GM12878 (cell line): ENCODE data around the gene PCBD2. TPM values are rescaled to one million over a fixed set of nuclear protein-coding genes. Genes with fewer than 3 reads are reported as not detected.

Experiments
- ATAC-seq: fragments of 200-7000 bp; cut with Tn5 transposase; 3 replicates; pipeline ENCODE4 v1.9.1; 2020; ENCODE audit warnings: mild to moderate bottlenecking, moderate library complexity
- BruUV-seq: library from RNA; stranded (reverse); fragments of 400-500 nt; replicated peaks from 2 replicates; lab custom pipeline; 2021; lab: Mats Ljungman, UMichigan
- CTCF ChIA-PET: fragments of 300-600 bp; sonication (Branson Sonifier 250); formaldehyde crosslinking; extraction: SDS; loops from one replicate; lab custom pipeline; 2021; ENCODE audit warnings: inconsistent platforms; lab: Yijun Ruan, JAX
- POLR2A ChIA-PET: fragments of 350-600 bp; formaldehyde crosslinking; extraction: SDS; loops from one replicate; lab custom pipeline; 2021; ENCODE audit warnings: inconsistent platforms; lab: Charles Lee
- RAD21 ChIA-PET: fragments of 300-600 bp; sonication (Branson Sonifier 250); formaldehyde crosslinking; loops from one replicate; lab custom pipeline; 2023; ENCODE audit warnings: antibody characterized with exemption; ENCODE audit not compliant: unreplicated experiment; lab: Charles Lee
- SMC1A ChIA-PET: fragments of 300-600 bp; sonication (Branson Sonifier 250); formaldehyde crosslinking; loops from one replicate; lab custom pipeline; 2023; ENCODE audit not compliant: unreplicated experiment, uncharacterized antibody; lab: Charles Lee
- DNase-seq: peaks from one replicate; pipeline ENCODE4 v3.0.0-alpha.2; 2011; ENCODE audit warnings: low read depth, low spot score
- FAIRE-seq: peaks from 3 replicates; lab custom pipeline; 2011; peaks lifted over from hg19 to GRCh38; lab: Jason Lieb, UNC
- H2AFZ ChIP-seq: 2 replicates; pipeline ENCODE4 v1.6.0; 2011; ENCODE audit warnings: low read depth, low read length, control low read depth; ENCODE audit not compliant: control insufficient read depth
- H3K27ac ChIP-seq: 2 replicates; pipeline ENCODE4 v1.5.1; 2011; ENCODE audit warnings: control low read depth; ENCODE audit not compliant: control insufficient read depth, insufficient read depth
- H3K27me3 ChIP-seq, 2 experiments: replicated peaks in 1 of 2; 2 replicates each; pipeline versions ENCODE4 v1.6.0 to v1.6.1; 2011; ENCODE audit warnings: low read length in 1 of 2; ENCODE audit not compliant: control insufficient read depth in 2 of 2, insufficient read depth in 2 of 2
- H3K36me3 ChIP-seq, 2 experiments: 2 replicates each; pipeline ENCODE4 v1.5.1; 2011; ENCODE audit warnings: low read length in 1 of 2; ENCODE audit not compliant: control insufficient read depth in 2 of 2, insufficient read depth in 2 of 2
- H3K4me1 ChIP-seq: 2 replicates; pipeline ENCODE4 v1.6.1; 2011; ENCODE audit warnings: mild to moderate bottlenecking, low read length, moderate library complexity, mixed read lengths; ENCODE audit not compliant: control insufficient read depth, insufficient read depth
- H3K4me2 ChIP-seq: 2 replicates; pipeline ENCODE4 v1.6.0; 2011; ENCODE audit warnings: control low read depth; ENCODE audit not compliant: control insufficient read depth, insufficient read depth
- H3K4me3 ChIP-seq: fragments of 200-600 bp; sonication (generic); 2 replicates; pipeline ENCODE4 v1.5.1; 2016
- H3K79me2 ChIP-seq: 2 replicates; pipeline ENCODE4 v1.6.0; 2011; ENCODE audit warnings: low read length; ENCODE audit not compliant: control insufficient read depth, insufficient read depth
- H3K9ac ChIP-seq: 2 replicates; pipeline ENCODE4 v1.8.0; 2011; ENCODE audit warnings: low read length, control low read depth, mixed read lengths; ENCODE audit not compliant: control insufficient read depth, insufficient read depth
- H3K9me3 ChIP-seq: replicated peaks from 3 replicates; pipeline ENCODE4 v1.5.1; 2011; ENCODE audit warnings: mild to moderate bottlenecking, low read length; ENCODE audit not compliant: control insufficient read depth, insufficient read depth
- H4K20me1 ChIP-seq: 2 replicates; pipeline ENCODE4 v1.6.0; 2011; ENCODE audit not compliant: control insufficient read depth, insufficient read depth
- BHLHE40 ChIP-seq, 2 experiments: fragments of 450-650 bp in 1 of 2; IDR thresholded peaks; 2 replicates each; pipeline ENCODE4 v1.6.1; 2011 to 2017; ENCODE audit warnings: low read depth in 2 of 2, borderline replicate concordance in 1 of 2, improper control_type of control experiment in 1 of 2, low read length in 1 of 2, mild to moderate bottlenecking in 1 of 2
- IRF4 ChIP-seq: IDR thresholded peaks from 2 replicates; pipeline ENCODE4 v1.6.1; 2011; ENCODE audit warnings: low read depth, low read length
- JUND ChIP-seq: IDR thresholded peaks from 2 replicates; pipeline ENCODE4 v1.6.1; 2012; ENCODE audit warnings: low read depth, mild to moderate bottlenecking, low read length, improper control_type of control experiment, moderate library complexity
- SREBF2 ChIP-seq: IDR thresholded peaks from 2 replicates; pipeline ENCODE4 v1.6.1; 2012; ENCODE audit warnings: mild to moderate bottlenecking, low read length
- SRF ChIP-seq, 2 experiments: IDR thresholded peaks; 2 replicates each; pipeline ENCODE4 v1.6.1; 2011; ENCODE audit warnings: low read depth in 2 of 2, low read length in 2 of 2, mild to moderate bottlenecking in 1 of 2, moderate library complexity in 1 of 2
- STAT1 ChIP-seq: fragments of 450-650 bp; conservative IDR thresholded peaks from 2 replicates; pipeline ENCODE4 v1.6.1; 2014; ENCODE audit warnings: antibody characterized with exemption, mild to moderate bottlenecking
- TCF3 ChIP-seq: IDR thresholded peaks from 2 replicates; pipeline ENCODE4 v1.6.1; 2012; ENCODE audit warnings: low read depth, mild to moderate bottlenecking, low read length, borderline replicate concordance; ENCODE audit not compliant: insufficient read depth
- ZNF24 ChIP-seq: fragments of 450-650 bp; IDR thresholded peaks from 2 replicates; pipeline ENCODE4 v1.6.1; 2017; ENCODE audit warnings: antibody characterized with exemption, mild to moderate bottlenecking
- in situ Hi-C: fragments of 300-500 bp; cut with MboI; formaldehyde crosslinking; loops from 9 replicates; pipeline ENCODE4 v1.14.3; 2018; ENCODE audit warnings: mixed read lengths
- intact Hi-C: fragments of 100-400 bp; cut with micrococcal nuclease; formaldehyde crosslinking; loops from one replicate; pipeline ENCODE4 v1.14.2; 2022; ENCODE audit not compliant: unreplicated experiment
- polyA plus RNA-seq, 11 experiments: library from polyadenylated mRNA; depleted of rRNA in 4 of 11; unstranded in 6 of 11; stranded (reverse) in 5 of 11; fragments of >200 nt; fragmentation: Nextera tagmentation in 4 of 11; fragmentation: Illumina TruSeq in 1 of 11; extraction: Ambion mirVana in 4 of 11; extraction: Trizol in 1 of 11; gene quantifications; 1 replicate in 1 of 11; 2 replicates in 10 of 11; pipeline versions ENCODE4 v1.2.1 to v1.2.3, GENCODE V29; 2011 to 2016; ENCODE audit warnings: inconsistent platforms in 2 of 11, missing spikeins in 2 of 11, low read depth in 1 of 11
- total RNA-seq, 4 experiments: library from RNA; depleted of rRNA in 3 of 4; stranded (reverse); fragments of >200 nt in 3 of 4; fragmentation: Illumina TruSeq in 1 of 4; extraction: Trizol in 1 of 4; gene quantifications; 2 replicates each; pipeline versions ENCODE4 v1.2.1 to v1.2.3, GENCODE V29; 2013 to 2021
- TF ChIP-seq, protein P1 (sequence below): fragments of 450-650 bp; IDR thresholded peaks from 2 replicates; pipeline ENCODE4 v1.6.1; 2018; ENCODE audit warnings: mild to moderate bottlenecking, low read depth, moderate library complexity; ENCODE audit not compliant: partially characterized antibody
- TF ChIP-seq, protein P2 (sequence below): fragments of 450-650 bp; formaldehyde crosslinking; IDR thresholded peaks from 2 replicates; pipeline ENCODE4 v1.4.0; 2020; ENCODE audit warnings: mild to moderate bottlenecking, moderate library complexity

PCBD2 gene
- total and polyA plus RNA-seq, 10 of the 15 experiments (the other 5 are each of a cell fraction or from before 2014, with no cell fraction given): 5.4 to 13.6 (median 6.7) TPM

DNA sequence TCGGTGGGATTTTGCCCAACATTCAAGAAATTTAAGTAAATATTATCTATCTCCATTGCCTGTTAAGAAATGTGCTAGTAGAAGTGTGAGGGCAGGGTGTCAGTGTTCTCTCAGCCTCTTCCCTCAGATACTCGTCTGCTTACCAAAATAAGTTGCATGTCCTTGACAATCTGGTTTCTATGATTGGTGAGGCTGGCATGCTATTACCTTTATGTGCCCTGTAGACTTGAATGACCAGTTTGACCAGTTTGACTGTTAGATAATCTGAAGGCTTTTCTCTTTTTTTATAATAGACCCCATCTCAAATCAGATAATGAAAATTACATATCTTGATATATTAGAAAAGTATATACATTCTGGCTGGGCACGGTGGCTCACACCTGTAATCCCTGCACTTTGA is 63.1 kb downstream of the PCBD2 start (continued):
- TF ChIP-seq, protein P1, sequence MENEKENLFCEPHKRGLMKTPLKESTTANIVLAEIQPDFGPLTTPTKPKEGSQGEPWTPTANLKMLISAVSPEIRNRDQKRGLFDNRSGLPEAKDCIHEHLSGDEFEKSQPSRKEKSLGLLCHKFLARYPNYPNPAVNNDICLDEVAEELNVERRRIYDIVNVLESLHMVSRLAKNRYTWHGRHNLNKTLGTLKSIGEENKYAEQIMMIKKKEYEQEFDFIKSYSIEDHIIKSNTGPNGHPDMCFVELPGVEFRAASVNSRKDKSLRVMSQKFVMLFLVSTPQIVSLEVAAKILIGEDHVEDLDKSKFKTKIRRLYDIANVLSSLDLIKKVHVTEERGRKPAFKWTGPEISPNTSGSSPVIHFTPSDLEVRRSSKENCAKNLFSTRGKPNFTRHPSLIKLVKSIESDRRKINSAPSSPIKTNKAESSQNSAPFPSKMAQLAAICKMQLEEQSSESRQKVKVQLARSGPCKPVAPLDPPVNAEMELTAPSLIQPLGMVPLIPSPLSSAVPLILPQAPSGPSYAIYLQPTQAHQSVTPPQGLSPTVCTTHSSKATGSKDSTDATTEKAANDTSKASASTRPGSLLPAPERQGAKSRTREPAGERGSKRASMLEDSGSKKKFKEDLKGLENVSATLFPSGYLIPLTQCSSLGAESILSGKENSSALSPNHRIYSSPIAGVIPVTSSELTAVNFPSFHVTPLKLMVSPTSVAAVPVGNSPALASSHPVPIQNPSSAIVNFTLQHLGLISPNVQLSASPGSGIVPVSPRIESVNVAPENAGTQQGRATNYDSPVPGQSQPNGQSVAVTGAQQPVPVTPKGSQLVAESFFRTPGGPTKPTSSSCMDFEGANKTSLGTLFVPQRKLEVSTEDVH: no peak
- TF ChIP-seq IRF4 (no peak), SRF (IDR thresholded peaks at IDR 0.05; ENCODE audit: low read depth in 2 of 2, low read length in 2 of 2) (no peak), JUND (no peak), ZNF24 (no peak), STAT1 (no peak)
- TF ChIP-seq, protein P2, sequence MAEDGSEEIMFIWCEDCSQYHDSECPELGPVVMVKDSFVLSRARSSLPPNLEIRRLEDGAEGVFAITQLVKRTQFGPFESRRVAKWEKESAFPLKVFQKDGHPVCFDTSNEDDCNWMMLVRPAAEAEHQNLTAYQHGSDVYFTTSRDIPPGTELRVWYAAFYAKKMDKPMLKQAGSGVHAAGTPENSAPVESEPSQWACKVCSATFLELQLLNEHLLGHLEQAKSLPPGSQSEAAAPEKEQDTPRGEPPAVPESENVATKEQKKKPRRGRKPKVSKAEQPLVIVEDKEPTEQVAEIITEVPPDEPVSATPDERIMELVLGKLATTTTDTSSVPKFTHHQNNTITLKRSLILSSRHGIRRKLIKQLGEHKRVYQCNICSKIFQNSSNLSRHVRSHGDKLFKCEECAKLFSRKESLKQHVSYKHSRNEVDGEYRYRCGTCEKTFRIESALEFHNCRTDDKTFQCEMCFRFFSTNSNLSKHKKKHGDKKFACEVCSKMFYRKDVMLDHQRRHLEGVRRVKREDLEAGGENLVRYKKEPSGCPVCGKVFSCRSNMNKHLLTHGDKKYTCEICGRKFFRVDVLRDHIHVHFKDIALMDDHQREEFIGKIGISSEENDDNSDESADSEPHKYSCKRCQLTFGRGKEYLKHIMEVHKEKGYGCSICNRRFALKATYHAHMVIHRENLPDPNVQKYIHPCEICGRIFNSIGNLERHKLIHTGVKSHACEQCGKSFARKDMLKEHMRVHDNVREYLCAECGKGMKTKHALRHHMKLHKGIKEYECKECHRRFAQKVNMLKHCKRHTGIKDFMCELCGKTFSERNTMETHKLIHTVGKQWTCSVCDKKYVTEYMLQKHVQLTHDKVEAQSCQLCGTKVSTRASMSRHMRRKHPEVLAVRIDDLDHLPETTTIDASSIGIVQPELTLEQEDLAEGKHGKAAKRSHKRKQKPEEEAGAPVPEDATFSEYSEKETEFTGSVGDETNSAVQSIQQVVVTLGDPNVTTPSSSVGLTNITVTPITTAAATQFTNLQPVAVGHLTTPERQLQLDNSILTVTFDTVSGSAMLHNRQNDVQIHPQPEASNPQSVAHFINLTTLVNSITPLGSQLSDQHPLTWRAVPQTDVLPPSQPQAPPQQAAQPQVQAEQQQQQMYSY: no peak

DNA sequence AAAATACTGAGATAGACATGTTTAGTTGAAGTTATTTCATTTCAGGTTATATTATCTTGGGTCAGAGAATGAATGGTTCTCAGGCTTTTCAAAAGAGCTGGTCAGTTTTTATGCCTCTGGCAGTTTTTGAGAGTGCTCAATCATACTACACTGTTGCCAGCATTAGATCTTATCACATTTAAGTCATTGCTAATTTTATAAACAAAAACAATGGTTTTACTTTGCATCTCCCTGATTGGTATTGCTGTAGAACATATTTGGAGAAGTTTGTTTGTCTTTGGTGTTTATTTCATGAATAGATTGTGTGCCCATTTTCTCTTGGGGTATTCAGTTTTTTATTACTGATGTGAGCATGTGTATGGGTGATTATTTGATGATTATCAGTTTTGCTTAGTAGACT is 64.2 kb downstream of the PCBD2 start:
- no peak overlapping the region for H3K9ac ChIP-seq
- ChIA-PET SMC1A (no interaction called here), RAD21 (no interaction called here), POLR2A (no interaction called here), CTCF (no interaction called here)
- no peak for ATAC-seq
- no peak overlapping the region for H3K4me2 ChIP-seq
- in situ Hi-C loops: no loop called here
- no TSS peak for BruUV-seq
- no peaks in the 10 kb centered on the region for H3K4me1 ChIP-seq
- H3K27ac ChIP-seq: no peak overlapping the region
- TF ChIP-seq BHLHE40 (IDR thresholded peaks at IDR 0.05; ENCODE audit: borderline replicate concordance in 1 of 2, low read depth in 2 of 2, low read length in 1 of 2) (no peak), TCF3 (no peak), SREBF2 (no peak)
- TF ChIP-seq, protein P1: no peak
- DNase-seq: no peak
- no peaks in the 10 kb centered on the region for H3K9me3 ChIP-seq
- no peaks in the 10 kb centered on the region for H3K79me2 ChIP-seq
- no peaks in the 10 kb centered on the region for H3K27me3 ChIP-seq
- no peak overlapping the region for H3K4me3 ChIP-seq
- H2AFZ ChIP-seq: no peak overlapping the region
- H4K20me1 ChIP-seq: no peaks in the 10 kb centered on the region
- no peak for FAIRE-seq
- H3K36me3 ChIP-seq: no peaks in the 10 kb centered on the region
- intact Hi-C loops: no loop called here
